Stomach (tissue), 4 donors: ENCODE data around the gene DHRS7.

Source experiments
- CTCF ChIP-seq, 7 experiments: fragments of 450-650 bp in 4 of 7; fragments of 200-600 bp in 3 of 7; sonication (generic) in 3 of 7; IDR thresholded peaks; one replicate each; pipeline ENCODE4 v1.5.1; 2016 to 2019; ENCODE audit warnings: antibody characterized with exemption in 7 of 7, control low read depth in 2 of 7, mild to moderate bottlenecking in 1 of 7
- EP300 ChIP-seq: sonication (generic); formaldehyde crosslinking; IDR thresholded peaks from one replicate; pipeline ENCODE4 v1.6.1; 2017; ENCODE audit warnings: antibody characterized with exemption
- POLR2A ChIP-seq, 4 donors: fragments of 450-650 bp; IDR thresholded peaks; one replicate each; pipeline ENCODE4 v1.6.1; 2016; ENCODE audit warnings: antibody characterized with exemption in 4 of 4, control low read depth in 2 of 4, mild to moderate bottlenecking in 1 of 4, moderate library complexity in 1 of 4
- POLR2AphosphoS5 ChIP-seq, 3 donors: sonication (generic); formaldehyde crosslinking; IDR thresholded peaks; one replicate each; pipeline ENCODE4 v1.6.1; 2016; ENCODE audit warnings: antibody characterized with exemption in 3 of 3

GRCh38 chr14:60214415-60215126, 49.4 kb upstream of the DHRS7 start:
- no peak for TF ChIP-seq CTCF (IDR thresholded peaks at IDR 0.05)
- no peak for TF ChIP-seq EP300
- no peak for TF ChIP-seq POLR2A (IDR thresholded peaks at IDR 0.05)
- TF ChIP-seq POLR2AphosphoS5 (IDR thresholded peaks at IDR 0.05) = no peak
